Stimulated activated CD8-positive, alpha-beta memory T cell treated with anti-CD3 and anti-CD28 coated beads, Interleukin-4, amount 100 ng/mL, for 24 hours (primary cell): ENCODE data around the gene PTPRG.

Source experiments
- DNase-seq: peaks from one replicate; pipeline ENCODE4 v3.0.0-alpha.2; 2020; ENCODE audit warnings: low read depth

PTPRG gene

GRCh38 chr3:61562721-61563312, 1.4 kb downstream of the PTPRG start:
- DNase-seq, result no peak

GRCh38 chr3:61563313-61564271, 2.2 kb downstream of the PTPRG start:
- DNase-seq, result no peak

GRCh38 chr3:61564395-61565059, 3.2 kb downstream of the PTPRG start:
- no peak for DNase-seq

- DNase-seq, result no peak
Observed at GRCh38 chr3:61565569-61565968, 4.2 kb downstream of the PTPRG start.

- DNase-seq, result no peak
Observed at GRCh38 chr3:61568127-61568526, 6.8 kb downstream of the PTPRG start.

GRCh38 chr3:61569856-61570580, 8.6 kb downstream of the PTPRG start:
- no peak for DNase-seq

GRCh38 chr3:61570813-61571212, 9.4 kb downstream of the PTPRG start:
- DNase-seq, result no peak

GRCh38 chr3:61571516-61572336, 10.4 kb downstream of the PTPRG start:
- no peak for DNase-seq

GRCh38 chr3:61572879-61573278, 11.5 kb downstream of the PTPRG start:
- DNase-seq, result no peak

- DNase-seq, result no peak
Observed at GRCh38 chr3:61573441-61573840, 12.1 kb downstream of the PTPRG start.

- DNase-seq, result no peak
Observed at GRCh38 chr3:61574854-61575253, 13.5 kb downstream of the PTPRG start.

GRCh38 chr3:61575893-61576292, 14.5 kb downstream of the PTPRG start:
- DNase-seq, result no peak

- no peak for DNase-seq
Observed at GRCh38 chr3:61577760-61578159, 16.4 kb downstream of the PTPRG start.

- no peak for DNase-seq
Observed at GRCh38 chr3:61578667-61579367, 17.4 kb downstream of the PTPRG start.

GRCh38 chr3:61579685-61580084, 18.3 kb downstream of the PTPRG start:
- DNase-seq, result no peak

GRCh38 chr3:61580982-61581643, 19.7 kb downstream of the PTPRG start:
- DNase-seq, result no peak

GRCh38 chr3:61582287-61582686, 20.9 kb downstream of the PTPRG start:
- no peak for DNase-seq

GRCh38 chr3:61582846-61583245, 21.5 kb downstream of the PTPRG start:
- DNase-seq, result no peak

- no peak for DNase-seq
Observed at GRCh38 chr3:61583890-61584875, 22.8 kb downstream of the PTPRG start.
